GM19035 (cell line): ENCODE data around the gene CLCN6.

ENCODE experiments used
- ATAC-seq: cut with Tn5 transposase; IDR thresholded peaks from one replicate; pipeline ENCODE4 v1.9.1; 2021; ENCODE audit not compliant: unreplicated experiment

CLCN6 gene

GRCh38 chr1:11823366-11824137 is 17.6 kb downstream of the CLCN6 start:
- ATAC-seq, result no peak

- no peak for ATAC-seq
Observed at GRCh38 chr1:11825131-11825530, 19.1 kb downstream of the CLCN6 start.

GRCh38 chr1:11826946-11827345 is 21.0 kb downstream of the CLCN6 start:
- ATAC-seq, result no peak

- ATAC-seq, result no peak
Observed at GRCh38 chr1:11828511-11828910, 22.5 kb downstream of the CLCN6 start.

GRCh38 chr1:11831945-11832725 is 26.1 kb downstream of the CLCN6 start:
- no peak for ATAC-seq

GRCh38 chr1:11833497-11833896 is 27.5 kb downstream of the CLCN6 start:
- no peak for ATAC-seq

GRCh38 chr1:11833900-11834299 is 27.9 kb downstream of the CLCN6 start:
- ATAC-seq, result no peak

GRCh38 chr1:11835441-11836225 is 29.6 kb downstream of the CLCN6 start:
- no peak for ATAC-seq

GRCh38 chr1:11836955-11837766 is 31.2 kb downstream of the CLCN6 start:
- no peak for ATAC-seq

GRCh38 chr1:11837767-11838348 is 31.9 kb downstream of the CLCN6 start:
- no peak for ATAC-seq

- ATAC-seq, result no peak
Observed at GRCh38 chr1:11838349-11839272, 32.6 kb downstream of the CLCN6 start.

GRCh38 chr1:11839727-11840705 is 34.0 kb downstream of the CLCN6 start:
- ATAC-seq, result no peak

- ATAC-seq, result no peak
Observed at GRCh38 chr1:11841245-11842153, 35.5 kb downstream of the CLCN6 start.

- no peak for ATAC-seq
Observed at GRCh38 chr1:11842154-11843041, 36.4 kb downstream of the CLCN6 start.

GRCh38 chr1:11845641-11846335 is 39.8 kb downstream of the CLCN6 start:
- ATAC-seq, result no peak
